Colonic mucosa (tissue), 4 donors: ENCODE data around the gene TENT5C. TPM values are rescaled to one million over a fixed set of nuclear protein-coding genes. Genes with fewer than 3 reads are reported as not detected.
A peak's percentile ranks its signal among the peaks of the same experiment; 100 is the strongest.

Experiments used
- DNase-seq: peaks from one replicate; pipeline ENCODE4 v3.0.0-alpha.2; 2020
- H3K27ac ChIP-seq: fragments of 200-600 bp; one replicate; pipeline ENCODE4 v1.8.0; 2021
- H3K27me3 ChIP-seq: fragments of 200-600 bp; one replicate; pipeline ENCODE4 v1.8.0; 2021
- H3K36me3 ChIP-seq: fragments of 200-600 bp; one replicate; pipeline ENCODE4 v1.8.0; 2021
- H3K4me1 ChIP-seq: fragments of 200-600 bp; one replicate; pipeline ENCODE4 v1.8.0; 2021; ENCODE audit warnings: mild to moderate bottlenecking
- H3K4me3 ChIP-seq: fragments of 200-600 bp; one replicate; pipeline ENCODE4 v1.8.0; 2021
- H3K9ac ChIP-seq, 2 donors: one replicate each; pipeline ENCODE4 v1.7.0; 2013; ENCODE audit warnings: control low read depth in 2 of 2, low read depth in 2 of 2, low read length in 2 of 2
- H3K9me3 ChIP-seq: fragments of 200-600 bp; one replicate; pipeline ENCODE4 v1.8.0; 2021
- intact Hi-C: fragments of 100-400 bp; cut with DNase I; formaldehyde crosslinking; loops from one replicate; pipeline ENCODE4 v1.14.1; 2022
- total RNA-seq, 2 donors: library from RNA; stranded (reverse); fragmentation: NEBNext Ultra II Directional in 1 of 2; extraction: Animal tissue kit (Norgen Biotek cat#: 25700) in 1 of 2; gene quantifications; one replicate each; pipeline ENCODE4 v1.2.1, GENCODE V29; 2021
- TF ChIP-seq, protein P1 (sequence below): fragments of 200-600 bp; IDR thresholded peaks from one replicate; pipeline ENCODE4 v1.8.0; 2022; ENCODE audit warnings: antibody characterized with exemption, mild to moderate bottlenecking
- donor health status: healthy.
- donor health status: DM: no; HTN: no; CAD: no.
- donor health status: DM: no; HTN: no; CAD: no.

The TENT5C gene
- total RNA-seq, 2 donors from 2014 or later = 40.7 to 58.5 TPM

- no peaks in the 10 kb centered on the region for H3K9me3 ChIP-seq
- no peak for DNase-seq
- no peaks in the 10 kb centered on the region for H3K27me3 ChIP-seq
- intact Hi-C loops = loop anchor here (10.0 kb wide), 2 partner anchors 51 to 141 kb away; no protein-coding TSS in a partner anchor
- TF ChIP-seq, protein P1, sequence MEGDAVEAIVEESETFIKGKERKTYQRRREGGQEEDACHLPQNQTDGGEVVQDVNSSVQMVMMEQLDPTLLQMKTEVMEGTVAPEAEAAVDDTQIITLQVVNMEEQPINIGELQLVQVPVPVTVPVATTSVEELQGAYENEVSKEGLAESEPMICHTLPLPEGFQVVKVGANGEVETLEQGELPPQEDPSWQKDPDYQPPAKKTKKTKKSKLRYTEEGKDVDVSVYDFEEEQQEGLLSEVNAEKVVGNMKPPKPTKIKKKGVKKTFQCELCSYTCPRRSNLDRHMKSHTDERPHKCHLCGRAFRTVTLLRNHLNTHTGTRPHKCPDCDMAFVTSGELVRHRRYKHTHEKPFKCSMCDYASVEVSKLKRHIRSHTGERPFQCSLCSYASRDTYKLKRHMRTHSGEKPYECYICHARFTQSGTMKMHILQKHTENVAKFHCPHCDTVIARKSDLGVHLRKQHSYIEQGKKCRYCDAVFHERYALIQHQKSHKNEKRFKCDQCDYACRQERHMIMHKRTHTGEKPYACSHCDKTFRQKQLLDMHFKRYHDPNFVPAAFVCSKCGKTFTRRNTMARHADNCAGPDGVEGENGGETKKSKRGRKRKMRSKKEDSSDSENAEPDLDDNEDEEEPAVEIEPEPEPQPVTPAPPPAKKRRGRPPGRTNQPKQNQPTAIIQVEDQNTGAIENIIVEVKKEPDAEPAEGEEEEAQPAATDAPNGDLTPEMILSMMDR = no peak
- H3K9ac ChIP-seq = peak overlapping the region; percentile 16 to 65
- H3K4me1 ChIP-seq = peaks cover 24% of the 10 kb centered on the region
- no peak overlapping the region for H3K4me3 ChIP-seq
- H3K36me3 ChIP-seq = no peaks in the 10 kb centered on the region
- H3K27ac ChIP-seq = peak overlapping the region; percentile 75
Observed at GRCh38 chr1:117613969-117614729, 8.3 kb downstream of the TENT5C start.

GRCh38 chr1:117615474-117615873 is 9.6 kb downstream of the TENT5C start:
- TF ChIP-seq, protein P1 = no peak
- Histone ChIP-seq H3K9ac (no peak overlapping the region), H3K4me3 (no peak overlapping the region), H3K27me3 (no peaks in the 10 kb centered on the region), H3K27ac (no peak overlapping the region), H3K4me1 (peaks cover 23% of the 10 kb centered on the region), H3K36me3 (no peaks in the 10 kb centered on the region), H3K9me3 (no peaks in the 10 kb centered on the region)
- intact Hi-C loops = loop anchor here (10.0 kb wide), 2 partner anchors 49 to 139 kb away; no protein-coding TSS in a partner anchor
- DNase-seq = no peak

DNA sequence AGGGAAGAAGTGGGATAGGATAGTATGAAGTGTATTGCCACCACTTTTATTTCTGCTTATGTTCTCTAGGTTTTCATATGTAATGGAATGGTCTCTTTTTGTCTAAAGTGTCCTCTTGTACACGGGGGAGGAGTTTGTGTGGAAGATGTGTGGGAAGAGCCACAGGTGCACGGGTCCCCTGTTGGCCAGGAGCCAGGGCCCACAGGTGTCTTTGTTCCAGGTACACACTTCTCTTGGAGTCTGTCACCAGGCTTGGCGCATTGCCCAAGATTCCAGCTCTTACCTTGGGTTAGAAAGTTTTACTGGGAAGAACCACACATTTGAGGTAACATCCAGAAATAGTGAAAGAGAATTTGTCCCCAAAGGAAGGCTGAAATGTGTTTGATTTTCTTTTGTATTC is 10.5 kb downstream of the TENT5C start:
- peak; percentile 75 for DNase-seq
- Histone ChIP-seq H3K9me3 (no peaks in the 10 kb centered on the region), H3K36me3 (no peaks in the 10 kb centered on the region), H3K9ac (no peak overlapping the region), H3K27ac (no peak overlapping the region), H3K4me1 (peaks cover 23% of the 10 kb centered on the region), H3K4me3 (no peak overlapping the region), H3K27me3 (no peaks in the 10 kb centered on the region)
- intact Hi-C loops = loop anchor here (10.0 kb wide), 2 partner anchors 48 to 138 kb away; no protein-coding TSS in a partner anchor
- TF ChIP-seq, protein P1 = no peak

DNA sequence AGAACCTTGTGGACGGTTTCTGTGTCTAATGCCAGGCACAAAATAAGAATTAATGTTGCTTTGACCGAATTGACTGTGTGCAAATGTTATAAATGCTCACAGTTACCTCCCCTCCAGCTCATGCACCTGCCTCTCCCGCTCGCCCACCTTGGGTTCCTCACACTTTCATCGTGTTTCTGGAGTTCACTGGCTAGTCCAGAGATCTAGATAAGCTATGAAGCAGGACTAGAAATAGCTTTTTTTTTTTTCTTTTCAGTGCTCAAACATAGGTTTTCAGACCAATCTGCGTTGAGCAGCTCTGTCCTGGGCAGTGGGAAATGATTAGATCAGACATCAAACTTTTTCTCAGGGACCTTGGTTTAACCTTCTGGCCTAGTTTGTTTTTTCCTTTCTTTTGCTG is 11.1 kb downstream of the TENT5C start:
- Histone ChIP-seq H3K4me1 (peaks cover 23% of the 10 kb centered on the region), H3K9me3 (no peaks in the 10 kb centered on the region), H3K4me3 (no peak overlapping the region), H3K36me3 (no peaks in the 10 kb centered on the region), H3K27me3 (no peaks in the 10 kb centered on the region), H3K27ac (no peak overlapping the region), H3K9ac (no peak overlapping the region)
- DNase-seq = no peak
- TF ChIP-seq, protein P1 = no peak
- intact Hi-C loops = loop anchor here (10.0 kb wide), 2 partner anchors 48 to 138 kb away; no protein-coding TSS in a partner anchor

DNA sequence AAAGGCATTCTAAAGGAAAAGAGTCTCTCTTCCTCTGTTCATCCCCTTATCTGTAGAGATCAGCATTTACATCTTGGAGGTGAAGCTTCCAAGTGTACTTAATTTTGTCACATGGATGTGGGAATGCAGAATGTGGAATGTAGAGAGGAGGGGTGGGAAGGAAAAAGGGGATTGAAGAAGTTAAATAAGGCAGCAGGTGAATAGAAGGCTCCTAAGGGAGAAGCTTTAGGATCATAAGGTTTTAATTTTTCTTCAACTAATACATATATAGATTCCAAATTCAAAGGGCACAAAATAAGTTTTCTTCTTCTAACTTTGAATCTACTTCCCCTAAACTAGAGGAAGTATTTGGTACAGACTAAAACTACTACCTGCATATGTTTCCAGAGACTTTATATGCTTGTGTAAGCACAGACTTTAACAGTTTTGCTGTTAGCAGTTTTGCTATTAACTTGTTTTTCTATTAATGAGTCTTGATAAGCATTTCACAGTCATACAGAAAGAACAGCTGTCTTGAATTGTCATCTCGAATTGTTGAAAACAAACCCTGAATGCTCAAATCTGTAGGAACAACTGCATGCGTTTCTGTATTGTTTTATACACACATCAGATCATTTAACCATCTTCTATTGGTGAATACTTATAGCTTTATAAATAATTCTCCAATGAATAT is 12.7 kb downstream of the TENT5C start:
- no peak overlapping the region for H3K4me3 ChIP-seq
- intact Hi-C loops = loop anchor here (10.0 kb wide), 2 partner anchors 46 to 136 kb away; no protein-coding TSS in a partner anchor
- no peaks in the 10 kb centered on the region for H3K9me3 ChIP-seq
- H3K27me3 ChIP-seq = no peaks in the 10 kb centered on the region
- no peak overlapping the region for H3K27ac ChIP-seq
- no peaks in the 10 kb centered on the region for H3K36me3 ChIP-seq
- H3K9ac ChIP-seq = no peak overlapping the region
- TF ChIP-seq, protein P1 = no peak
- no peak for DNase-seq
- H3K4me1 ChIP-seq = peaks cover 12% of the 10 kb centered on the region
